Measurements from ENCODE around the gene GAL3ST2. TPM values are rescaled to one million over a fixed set of nuclear protein-coding genes. Genes with fewer than 3 reads are reported as not detected.

The GAL3ST2 gene
- total and polyA plus RNA-seq, 2 of the 8 experiments (the other 6 are each of a cell fraction or from before 2014, with no cell fraction given), result not detected

GRCh38 chr2:241798081-241798630 is 21.5 kb downstream of the GAL3ST2 start:
- Histone ChIP-seq H3K36me3 (ENCODE audit: control insufficient read depth in 2 of 4, insufficient read depth in 4 of 4, low read length in 3 of 4) (no peaks in the 10 kb centered on the region), H3K27me3 (replicated peaks in 1 of 4; ENCODE audit: control insufficient read depth in 3 of 4, extremely low read depth in 1 of 4, insufficient read depth in 3 of 4, low read length in 3 of 4) (peaks cover 0 to 6% (median under 1%) of the 10 kb centered on the region in 4 experiments; a peak in 4 of 7 replicates), H2BK15ac (ENCODE audit: low read length) (no peak overlapping the region), H3K9ac (replicated peaks in 1 of 4; ENCODE audit: extremely low read depth in 1 of 4, low read depth in 3 of 4, low read length in 3 of 4) (no peak overlapping the region), H3K27ac (ENCODE audit: low read depth, low read length) (no peak overlapping the region), H3K4me1 (replicated peaks in 1 of 4; ENCODE audit: control insufficient read depth in 3 of 4, insufficient read depth in 4 of 4, low read length in 3 of 4) (peaks cover 0 to 10% (median 1%) of the 10 kb centered on the region in 4 experiments; a peak in 2 of 7 replicates), H2AK5ac (ENCODE audit: low read depth, low read length) (no peak overlapping the region), H4K91ac (replicated peaks; ENCODE audit: insufficient read length, low read length) (no peak overlapping the region), H4K20me1 (replicated peaks in 1 of 2; ENCODE audit: control insufficient read depth in 1 of 2, insufficient read depth in 2 of 2, low read length in 2 of 2) (no peaks in the 10 kb centered on the region), H2BK12ac (ENCODE audit: low read depth, low read length) (no peak overlapping the region), H3K23ac (ENCODE audit: insufficient read length) (no peak overlapping the region), H3K23me2 (ENCODE audit: low read depth, low read length) (peaks cover 2% of the 10 kb centered on the region; the same call in 1 of the 2 replicates), H2AFZ (ENCODE audit: low read length) (no peak overlapping the region), H4K5ac (ENCODE audit: insufficient read length, low read depth, low read length) (no peak overlapping the region), H4K8ac (ENCODE audit: extremely low read depth, insufficient read depth, low read length) (no peak overlapping the region), H2BK20ac (ENCODE audit: low read length) (no peak overlapping the region), H3K9me3 (ENCODE audit: insufficient read depth in 2 of 2, low read depth in 1 of 2, low read length in 1 of 2) (peaks cover 0 to 2% of the 10 kb centered on the region in 2 experiments; a peak in 3 of 4 replicates), H3K4ac (replicated peaks; ENCODE audit: insufficient read length, low read depth, low read length) (no peak overlapping the region), H3K79me1 (ENCODE audit: low read depth, low read length) (no peaks in the 10 kb centered on the region), H3K14ac (ENCODE audit: insufficient read length) (no peak overlapping the region), H3K79me2 (ENCODE audit: control insufficient read depth in 1 of 2, insufficient read depth in 2 of 2, low read length in 2 of 2) (no peaks in the 10 kb centered on the region), H2BK120ac (replicated peaks; ENCODE audit: low read depth, low read length) (no peak overlapping the region), H3K56ac (replicated peaks; ENCODE audit: insufficient read length, low read depth, low read length) (no peak overlapping the region), H3K18ac (ENCODE audit: extremely low read depth, low read length) (no peak overlapping the region), H3K4me2 (ENCODE audit: insufficient read depth in 1 of 2, low read depth in 2 of 2, low read length in 2 of 2) (no peak overlapping the region), H2BK5ac (ENCODE audit: low read depth, low read length) (no peak overlapping the region), H3K4me3 (ENCODE audit: extremely low read depth in 1 of 4, insufficient read depth in 2 of 4, low read depth in 3 of 4, low read length in 4 of 4) (no peak overlapping the region)
- FAIRE-seq (no peak), DNase-seq (ENCODE audit: low read depth in 1 of 2, low spot score in 2 of 2) (no peak)
- WGBS, 2 experiments (ENCODE audit: extremely low coverage in 1 of 2, insufficient coverage in 1 of 2, insufficient read length in 1 of 2, insufficient replicate concordance in 2 of 2, low coverage in 1 of 2, low lambda C conversion rate in 2 of 2, missing lambda C conversion rate in 1 of 2), result 84% methylated on average over 12 of the region's 14 CpGs; no CpG with 5 or more reads in 1 of the 2 experiments
- CTCF ChIA-PET (ENCODE audit: partially characterized antibody), result no interaction called here
- POLR2A ChIA-PET (ENCODE audit: partially characterized antibody), result no interaction called here
- TF ChIP-seq BRCA1 (IDR thresholded peaks at IDR 0.05; ENCODE audit: low read depth, low read length), result no peak
- no peak for TF ChIP-seq TCF12 (IDR thresholded peaks at IDR 0.05; ENCODE audit: low read depth, low read length)
- no peak for TF ChIP-seq EP300 (IDR thresholded peaks at IDR 0.05; ENCODE audit: borderline replicate concordance in 1 of 2, low read depth in 2 of 2, low read length in 2 of 2)
- no peak for TF ChIP-seq NRF1 (IDR thresholded peaks at IDR 0.05; ENCODE audit: low read depth, low read length)
- TF ChIP-seq TEAD4 (IDR thresholded peaks at IDR 0.05; ENCODE audit: low read depth, low read length), result no peak

Data from H1 (cell line).